Measurements from ENCODE around the gene SORCS1.
"Not testable (repeated sequence)": the region's sequence is repeated elsewhere in the genome, so short reads cannot be mapped to it uniquely, and the experiment has no call there.

Gene SORCS1

DNA sequence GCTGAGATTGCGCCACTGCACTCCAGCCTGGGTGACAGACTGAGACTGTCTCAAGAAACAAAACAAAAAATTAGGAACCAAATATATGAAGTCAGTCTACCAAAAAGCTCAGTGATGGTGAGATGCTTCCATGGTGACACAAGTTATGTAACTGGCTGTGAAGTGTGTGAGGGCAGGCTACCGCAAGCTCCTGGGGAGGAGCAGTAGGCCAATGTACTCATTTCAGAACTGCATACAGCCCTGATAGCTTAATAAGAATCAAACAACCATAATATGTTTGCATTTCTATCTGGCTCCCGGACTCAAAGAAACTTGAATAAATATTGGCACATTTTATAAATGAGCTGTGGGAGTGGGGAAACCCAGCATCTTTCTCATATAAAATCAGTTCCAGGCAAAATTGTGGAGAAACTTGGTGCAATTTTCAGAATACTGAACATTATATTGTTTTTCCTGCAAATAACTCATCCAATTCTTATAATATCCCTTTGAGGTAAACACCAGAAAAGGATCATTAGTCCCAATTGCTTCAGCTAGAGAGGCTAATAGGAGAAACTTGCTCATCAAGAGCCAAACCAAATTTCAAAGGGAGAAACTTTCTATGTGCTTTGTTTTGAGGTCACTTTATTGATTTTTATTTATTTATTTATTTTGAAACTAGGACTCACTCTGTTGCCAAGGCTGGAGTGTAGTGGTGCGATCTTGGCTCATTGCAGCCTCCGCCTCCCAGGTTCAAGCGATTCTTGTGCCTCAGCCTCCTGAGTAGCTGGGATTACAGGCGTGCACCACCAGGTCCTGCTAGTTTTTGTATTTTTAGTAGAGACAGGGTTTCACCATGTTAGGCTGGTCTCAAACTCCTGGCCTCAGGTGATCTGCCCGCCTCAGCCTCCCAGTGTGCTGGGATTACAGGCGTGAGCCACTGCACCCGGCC is 127.0 kb downstream of the SORCS1 start:
- no peak for DNase-seq

DNA sequence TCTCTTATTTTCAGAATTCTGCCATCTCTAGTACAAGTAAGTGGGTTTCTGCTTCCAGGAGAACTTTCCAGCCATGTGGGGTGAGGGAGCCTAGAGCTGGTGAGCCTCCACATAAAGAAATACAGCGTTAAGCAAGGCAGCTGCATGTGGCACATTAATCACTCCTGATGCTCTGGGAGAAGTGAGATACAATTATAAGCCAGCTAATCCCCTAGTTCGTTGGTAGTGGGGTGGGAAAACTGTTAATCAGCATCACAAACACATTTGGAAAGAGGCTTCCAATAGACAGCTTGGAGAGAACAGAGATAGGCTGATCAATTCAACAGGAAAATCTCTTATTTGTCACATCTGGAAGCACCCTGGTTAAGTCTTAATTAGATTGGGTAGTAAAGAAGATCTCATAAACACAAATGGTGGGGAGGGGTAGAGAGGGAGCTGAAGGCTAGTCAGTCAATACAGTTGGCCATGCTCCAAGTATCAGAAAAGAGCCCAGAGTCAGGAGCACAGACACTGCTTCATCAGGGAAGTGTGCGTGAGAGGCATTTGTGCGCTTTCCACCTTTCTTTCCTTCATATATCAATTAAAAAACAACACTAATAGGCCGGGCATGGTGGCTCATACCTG is 130.6 kb downstream of the SORCS1 start:
- DNase-seq = no peak

DNA sequence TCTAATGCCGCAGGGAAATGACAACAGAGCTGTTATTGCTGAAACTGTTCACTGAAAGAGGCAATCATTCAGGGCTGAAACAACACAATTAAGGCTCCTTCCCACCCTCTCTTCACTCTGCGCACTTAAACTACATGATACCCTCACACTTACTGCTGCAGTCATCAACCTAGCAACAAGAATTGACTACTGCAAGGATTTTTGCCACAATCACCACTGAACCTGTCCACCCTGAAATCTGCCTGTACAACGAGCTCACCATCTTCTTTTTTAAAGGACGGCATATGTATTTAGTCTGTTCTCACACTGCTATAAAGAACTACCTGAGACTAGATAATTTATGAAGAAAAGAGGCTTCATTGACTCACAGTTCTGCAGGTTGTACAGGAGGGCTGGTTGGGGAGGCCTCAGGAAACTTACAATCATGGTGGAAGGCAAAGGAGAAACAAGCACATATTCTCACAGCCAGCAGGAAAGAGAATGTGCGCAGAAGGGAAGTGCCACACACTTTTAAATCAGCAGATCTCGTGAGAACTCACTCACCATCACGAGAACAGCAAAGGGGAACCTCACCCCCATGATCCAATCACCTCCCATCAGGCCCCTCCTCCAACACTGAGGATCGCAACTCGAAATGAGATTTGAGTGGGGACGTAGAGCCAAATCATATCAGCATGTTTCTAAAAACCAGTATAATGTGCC is 131.7 kb downstream of the SORCS1 start:
- no peak for DNase-seq

DNA sequence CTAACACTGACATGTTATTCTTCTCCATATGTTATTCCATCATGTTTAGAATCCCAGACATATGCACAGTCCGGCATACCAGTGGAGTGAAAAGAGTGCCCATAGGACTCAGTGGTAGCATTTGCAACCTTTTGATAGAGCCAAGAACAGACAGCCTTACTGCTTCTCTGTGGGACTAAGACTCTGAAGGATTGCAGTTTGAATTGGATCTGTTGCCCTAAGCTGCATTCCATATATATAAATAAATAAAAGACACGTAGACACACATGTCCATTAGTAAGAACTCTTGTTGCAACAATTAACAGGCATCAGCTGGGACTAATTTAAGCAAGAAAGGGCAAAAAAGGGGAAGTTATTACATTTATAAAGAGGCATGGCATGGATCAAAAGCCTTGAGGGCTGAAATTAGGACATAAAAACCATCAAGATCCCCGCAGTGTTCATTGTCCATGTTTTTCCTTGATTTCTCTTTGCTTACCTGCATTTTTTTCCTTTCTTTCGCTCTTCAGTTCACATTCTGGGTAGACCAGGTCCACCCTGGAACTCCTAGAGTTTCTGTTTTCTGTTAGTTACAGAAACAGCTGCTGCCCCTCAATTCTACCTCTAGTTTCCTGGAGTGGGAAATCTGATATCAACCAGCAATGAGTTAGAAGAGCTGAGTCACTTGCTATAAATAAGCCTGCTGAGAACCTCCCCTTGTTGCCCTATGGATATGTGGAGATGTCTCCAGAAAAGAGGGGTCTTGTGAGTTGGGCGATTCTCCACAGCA is 132.4 kb downstream of the SORCS1 start:
- no peak for DNase-seq

DNA sequence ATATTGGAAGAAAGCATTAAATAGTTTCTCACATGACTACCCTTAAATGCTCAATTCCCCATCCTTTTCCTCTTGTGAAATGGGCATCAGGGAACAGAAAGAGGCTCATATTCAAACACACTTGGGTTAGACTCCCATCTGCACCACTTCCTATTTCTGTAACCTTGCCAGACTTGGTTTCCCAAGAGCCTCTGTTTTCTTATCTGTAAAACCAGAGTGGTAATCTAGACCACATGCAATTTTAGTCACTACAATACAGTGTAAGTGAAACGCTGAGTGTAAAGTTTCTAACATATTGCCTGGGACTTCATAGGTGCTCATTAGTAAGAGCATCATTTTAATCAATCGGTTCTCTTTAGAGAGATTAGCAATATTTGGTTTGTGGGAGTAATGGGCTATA is 136.3 kb downstream of the SORCS1 start:
- DNase-seq = no peak

DNA sequence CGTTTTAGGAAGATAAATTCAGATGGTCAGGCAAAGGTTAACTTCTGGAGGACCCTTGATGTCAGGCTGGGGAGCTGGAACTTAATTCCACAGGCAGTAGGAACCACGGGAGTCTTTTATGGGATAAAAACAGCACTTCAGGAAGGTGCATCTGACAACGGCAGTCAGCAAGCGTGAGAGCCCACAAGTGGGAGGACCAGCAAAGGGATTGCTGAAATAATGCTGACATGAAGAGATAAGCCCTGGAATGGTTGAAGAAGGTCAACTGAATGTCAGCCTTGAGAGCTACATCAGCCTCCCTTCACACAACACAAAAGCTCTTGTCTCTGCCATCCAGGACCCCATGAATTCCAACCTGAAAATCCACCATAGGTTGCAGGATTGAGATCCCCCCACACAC is 138.8 kb downstream of the SORCS1 start:
- DNase-seq = no peak

DNA sequence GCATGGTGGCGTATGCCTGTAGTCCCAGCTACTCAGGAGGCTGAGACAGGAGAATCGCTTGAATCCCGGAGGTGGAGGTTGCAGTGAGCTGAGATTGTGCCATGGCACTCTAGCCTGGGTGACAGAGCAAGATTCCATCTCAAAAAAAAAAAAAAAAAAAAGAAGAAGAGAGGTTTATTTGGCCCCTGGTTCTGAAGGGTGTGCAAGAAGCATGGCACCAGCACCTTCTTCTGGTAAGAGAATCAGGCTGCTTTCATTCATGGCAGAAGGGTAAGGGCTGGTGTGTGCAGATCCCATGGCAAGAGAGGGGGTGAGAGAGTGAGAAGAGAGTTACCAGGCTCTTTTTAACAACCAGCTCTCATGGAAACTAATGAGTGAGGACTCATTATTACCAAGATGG is 140.5 kb downstream of the SORCS1 start:
- DNase-seq = not testable (repeated sequence)

DNA sequence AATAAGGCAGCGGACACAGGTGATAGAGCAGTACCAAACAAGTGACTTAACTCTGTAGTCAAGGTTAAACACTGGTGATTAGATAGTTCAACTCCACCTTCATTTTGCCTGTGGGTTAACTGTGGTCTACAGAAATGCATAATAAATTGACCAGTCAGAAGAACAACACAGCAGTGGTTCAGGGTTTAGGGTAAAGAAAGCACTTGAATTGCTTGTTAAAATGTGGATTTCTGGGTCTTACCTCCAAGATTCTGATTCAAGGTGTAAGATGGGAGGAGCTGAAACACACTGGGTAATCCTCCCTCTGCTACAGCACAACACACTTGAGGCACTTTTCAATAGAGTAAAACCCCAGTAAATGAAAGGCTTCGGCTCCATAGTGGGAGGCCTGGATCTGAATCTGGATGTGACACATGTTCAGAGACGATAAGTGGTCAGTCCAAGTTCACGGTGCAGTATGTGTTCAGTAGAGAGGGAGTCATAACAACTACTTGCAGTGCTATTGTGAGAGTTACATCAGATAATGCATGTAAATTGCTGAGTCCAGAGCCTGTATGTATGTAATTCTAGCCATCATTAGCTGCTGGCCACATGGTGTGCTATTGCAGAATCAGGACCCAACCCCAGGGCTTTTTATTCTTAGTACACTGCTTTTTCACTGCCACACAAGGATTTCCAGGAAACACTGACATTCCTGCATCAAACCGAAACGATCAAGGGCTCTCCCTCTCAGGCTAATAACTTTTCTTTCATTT is 141.7 kb downstream of the SORCS1 start:
- DNase-seq = no peak

DNA sequence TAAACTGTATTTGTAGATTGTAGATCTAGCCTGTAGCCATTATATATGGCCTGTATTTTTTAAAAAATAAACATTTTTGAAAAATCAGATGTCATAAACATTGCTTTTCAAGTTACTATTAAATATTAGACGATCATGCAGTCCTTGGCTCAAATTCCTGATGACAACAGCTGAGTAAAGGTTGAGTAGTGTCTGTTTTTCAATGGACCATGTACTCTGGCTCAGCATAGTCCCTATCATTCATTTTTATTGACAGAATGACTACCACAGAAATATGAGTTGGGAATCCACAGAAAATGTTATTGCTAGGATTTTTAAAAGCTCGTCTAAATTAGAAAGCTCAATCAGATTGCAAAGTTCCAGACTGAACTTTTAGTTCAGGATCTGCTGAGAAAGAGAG is 145.4 kb downstream of the SORCS1 start:
- no peak for DNase-seq

DNA sequence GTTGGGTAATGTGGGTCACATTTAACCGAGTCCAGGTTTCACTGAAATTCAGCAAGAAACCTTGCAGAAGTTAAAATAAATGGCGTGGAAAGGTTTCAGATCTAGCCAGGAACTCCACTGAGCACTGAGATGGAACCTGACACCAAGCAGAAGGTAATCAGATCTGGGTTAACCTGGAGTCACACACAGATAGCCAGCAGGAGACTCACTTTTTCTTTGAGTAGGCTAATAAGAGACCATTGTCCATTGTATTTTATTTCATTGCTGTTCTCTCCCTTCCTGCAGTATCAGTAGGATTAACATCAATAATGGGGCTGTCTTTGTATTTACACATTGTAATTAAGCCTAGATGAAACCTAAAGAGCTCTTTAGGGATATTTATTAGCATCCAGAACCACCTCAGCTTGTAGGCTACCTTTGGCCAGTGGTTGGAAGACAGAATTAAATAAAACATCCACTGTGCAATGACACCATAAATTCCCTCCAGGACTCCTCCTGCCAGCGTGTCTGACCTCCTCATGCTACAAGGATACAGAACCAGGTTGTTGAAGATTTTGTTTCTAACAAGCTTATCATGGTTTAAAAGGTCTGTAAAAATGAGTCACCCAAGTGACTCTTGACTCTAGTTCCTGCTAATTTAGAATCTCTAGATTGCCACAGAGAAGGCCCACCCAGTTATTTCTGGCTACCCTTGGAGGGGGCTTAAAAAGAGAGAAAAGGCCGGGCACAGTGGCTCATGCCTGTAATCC is 151.1 kb downstream of the SORCS1 start:
- no peak for DNase-seq

DNA sequence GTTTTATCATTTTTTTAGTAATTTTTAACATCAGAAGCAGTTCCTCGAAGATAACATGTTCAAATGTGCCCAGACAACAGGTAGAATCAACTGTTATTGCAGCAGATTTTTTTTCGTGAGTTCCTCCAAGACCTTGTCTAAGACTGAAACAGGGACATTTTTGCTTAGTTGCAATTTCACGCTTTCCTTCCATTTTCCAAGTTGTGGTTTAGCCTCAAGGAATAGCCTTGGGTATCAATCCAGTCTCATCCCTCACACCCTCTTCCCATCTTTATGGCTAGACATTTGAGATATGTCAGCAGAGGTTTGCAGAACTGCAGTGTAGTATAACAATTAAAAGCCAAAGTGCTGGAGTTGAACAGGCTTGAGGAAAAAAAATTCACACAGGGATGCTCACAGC is 152.5 kb downstream of the SORCS1 start:
- DNase-seq = no peak

DNA sequence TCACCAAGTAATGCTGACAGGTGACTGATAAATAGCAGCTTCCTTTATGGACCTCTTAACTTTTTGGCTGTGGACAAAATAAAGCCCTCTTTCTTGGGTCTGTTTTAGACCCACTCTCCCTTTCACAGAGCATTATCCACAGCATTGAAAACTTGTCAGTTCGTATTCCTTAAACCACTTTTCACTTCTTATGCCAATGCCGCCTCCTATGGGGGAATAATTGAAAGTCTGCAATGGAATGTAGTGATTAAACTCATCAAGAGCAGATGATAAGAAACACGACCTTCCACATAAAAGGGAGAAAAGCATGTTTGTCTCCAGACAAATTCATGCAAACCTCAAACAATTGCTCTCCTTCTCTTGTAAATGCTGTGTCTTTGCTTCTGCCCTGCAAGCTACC is 153.4 kb downstream of the SORCS1 start:
- no peak for DNase-seq

DNA sequence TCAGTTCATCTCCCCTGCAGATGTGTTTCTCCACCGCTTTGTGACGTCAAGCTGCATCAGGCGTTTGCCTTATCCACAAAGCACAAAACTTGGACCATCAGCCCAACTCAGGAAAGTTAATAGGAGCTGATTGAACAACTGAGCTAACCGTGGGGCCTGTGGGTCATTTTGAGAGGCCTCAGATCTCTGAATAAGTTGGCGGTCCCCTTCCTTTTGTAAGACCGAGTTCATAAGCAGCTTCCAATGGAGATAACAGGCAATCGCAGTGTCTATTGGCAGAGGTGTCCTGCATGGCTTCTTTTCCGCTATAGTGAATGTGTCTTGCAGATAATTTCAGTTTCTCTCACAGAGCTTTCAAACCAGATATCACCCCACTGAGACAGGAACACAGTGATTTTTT is 154.0 kb downstream of the SORCS1 start:
- peak; percentile 1 for DNase-seq

DNA sequence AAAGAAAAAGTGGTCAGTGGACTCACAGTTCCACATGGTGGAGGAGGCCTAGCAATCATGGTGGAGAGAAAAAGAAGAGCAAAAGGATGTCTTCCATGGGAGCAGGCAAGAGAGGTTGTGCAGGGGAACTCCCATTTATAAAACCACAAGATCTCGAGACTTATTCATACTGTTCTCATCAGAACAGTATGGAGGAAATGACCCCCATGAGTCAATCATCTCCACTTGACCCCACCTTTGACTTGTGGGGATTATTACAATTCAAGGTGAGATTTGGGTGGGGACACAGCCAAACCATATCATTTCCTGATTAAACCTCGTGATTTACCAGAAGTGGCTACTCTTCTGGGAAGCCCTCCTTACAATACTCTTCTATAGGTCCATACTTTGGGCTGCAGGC is 160.1 kb downstream of the SORCS1 start:
- DNase-seq = no peak

DNA sequence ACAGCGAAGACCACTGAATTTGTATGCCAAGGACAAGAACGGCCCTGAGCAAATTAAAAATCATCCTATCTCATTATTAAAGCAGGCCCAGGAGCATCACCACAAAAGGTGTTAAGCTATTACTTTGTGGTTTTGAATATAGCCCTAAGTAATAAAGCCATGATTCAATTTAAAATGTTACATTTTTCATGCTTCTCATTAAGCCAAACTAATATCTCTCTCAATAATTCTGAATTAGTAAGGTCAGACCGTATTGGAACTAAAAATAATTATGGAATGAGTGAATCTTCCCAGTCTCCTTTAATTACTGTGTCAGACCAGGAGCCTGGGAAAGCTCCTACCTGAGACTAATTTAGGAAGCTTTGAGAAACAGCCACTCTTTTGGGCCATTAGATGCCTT is 162.4 kb downstream of the SORCS1 start:
- DNase-seq = no peak

DNA sequence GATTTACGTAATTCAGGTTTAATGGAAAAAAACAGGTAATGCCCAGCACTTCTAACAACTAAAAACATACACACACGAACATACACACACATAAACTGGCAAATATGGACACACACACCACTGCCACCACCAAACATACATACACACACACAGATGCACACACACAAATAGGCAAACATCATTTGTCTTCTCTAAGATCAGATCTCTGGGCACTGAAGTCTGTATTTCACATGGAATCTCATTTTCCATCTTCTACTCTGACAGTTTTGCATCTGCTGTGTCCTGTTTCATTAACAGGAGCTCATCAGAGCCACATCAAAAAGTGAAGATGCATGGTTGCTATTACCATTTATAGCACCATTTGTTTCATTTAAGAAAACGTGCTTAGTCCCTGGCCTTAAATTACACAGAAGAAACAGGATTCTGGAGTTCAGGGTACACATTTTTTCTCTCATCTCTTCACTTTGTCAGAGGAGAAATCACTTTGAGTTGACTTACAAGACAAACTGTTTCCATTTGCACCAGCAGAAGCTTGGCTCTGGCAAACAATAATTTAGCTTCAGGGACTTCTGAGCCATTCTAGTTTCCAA is 165.3 kb downstream of the SORCS1 start:
- DNase-seq = no peak

DNA sequence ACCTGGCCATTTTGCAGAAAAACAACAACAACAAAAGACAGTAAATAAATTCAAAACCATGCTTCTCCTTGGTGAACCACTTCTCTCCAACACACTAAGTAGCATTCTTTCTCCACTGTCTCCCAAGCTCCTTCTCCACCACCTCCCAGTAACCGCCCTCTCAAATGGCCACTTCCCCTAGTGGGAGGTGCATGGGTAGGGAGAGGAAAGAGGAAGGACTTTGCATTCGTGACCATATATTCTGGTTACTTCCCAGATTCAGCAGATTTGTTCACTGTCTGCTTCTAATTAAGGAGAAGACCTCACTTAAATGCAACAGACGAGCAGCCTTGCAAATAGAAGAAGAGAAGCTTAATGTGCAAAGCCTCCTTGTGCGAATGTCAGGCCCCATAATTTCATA is 166.8 kb downstream of the SORCS1 start:
- no peak for DNase-seq

DNA sequence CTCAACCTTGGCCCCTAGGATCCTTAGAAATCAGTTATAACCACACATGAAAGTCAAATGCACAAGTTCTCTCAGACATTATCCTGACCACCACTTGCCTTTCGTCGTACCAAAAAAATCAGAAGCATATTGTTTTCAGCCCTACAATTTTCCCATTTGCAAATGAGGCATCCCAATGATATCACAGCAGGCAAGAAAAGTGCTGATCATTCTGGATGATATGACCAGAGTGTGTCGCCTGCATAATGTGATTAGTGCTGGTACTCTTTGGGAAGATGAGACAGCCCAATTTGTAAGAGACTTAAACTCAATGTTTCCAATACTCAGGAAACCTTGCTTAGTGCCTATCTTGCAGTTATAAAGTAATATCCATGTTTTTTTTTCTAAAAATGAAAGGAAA is 168.0 kb downstream of the SORCS1 start:
- no peak for DNase-seq

DNA sequence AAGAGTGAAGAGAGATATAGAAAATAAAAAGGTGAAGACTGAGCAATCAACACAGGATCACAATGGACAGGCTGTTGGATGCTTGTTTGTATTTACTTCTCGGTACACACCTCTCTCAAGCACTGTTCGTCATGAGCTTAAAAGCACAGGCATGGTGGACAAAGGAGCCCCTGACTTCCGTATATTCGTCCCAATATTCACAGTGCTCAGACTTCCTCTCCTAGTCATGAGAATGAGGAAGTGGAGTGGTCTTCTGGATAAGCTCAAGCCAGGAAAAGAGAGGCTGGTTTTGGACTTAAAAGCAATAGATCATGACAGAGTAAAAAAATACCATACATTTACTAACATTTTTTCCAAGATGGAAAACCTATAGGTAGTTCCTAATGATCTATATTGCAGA is 172.5 kb downstream of the SORCS1 start:
- DNase-seq = no peak

DNA sequence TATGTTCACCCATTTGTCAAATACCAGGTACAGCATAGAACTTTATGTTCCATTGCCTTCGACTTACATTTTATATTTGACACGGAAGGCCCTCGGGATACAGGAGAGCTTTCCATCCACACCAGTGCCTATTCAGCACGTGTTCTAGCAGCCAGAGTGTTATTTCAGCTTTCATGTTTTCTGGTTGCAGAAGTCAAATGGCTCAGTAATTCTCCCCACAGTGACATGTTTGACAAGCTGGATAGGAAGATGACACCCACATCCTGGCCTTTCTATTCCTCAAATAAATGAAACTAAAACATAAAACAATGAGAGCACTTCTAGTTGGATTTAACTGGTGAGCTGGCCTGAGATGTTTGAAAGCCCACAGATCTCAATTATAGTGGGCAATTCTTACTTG is 173.4 kb downstream of the SORCS1 start:
- DNase-seq = no peak

DNA sequence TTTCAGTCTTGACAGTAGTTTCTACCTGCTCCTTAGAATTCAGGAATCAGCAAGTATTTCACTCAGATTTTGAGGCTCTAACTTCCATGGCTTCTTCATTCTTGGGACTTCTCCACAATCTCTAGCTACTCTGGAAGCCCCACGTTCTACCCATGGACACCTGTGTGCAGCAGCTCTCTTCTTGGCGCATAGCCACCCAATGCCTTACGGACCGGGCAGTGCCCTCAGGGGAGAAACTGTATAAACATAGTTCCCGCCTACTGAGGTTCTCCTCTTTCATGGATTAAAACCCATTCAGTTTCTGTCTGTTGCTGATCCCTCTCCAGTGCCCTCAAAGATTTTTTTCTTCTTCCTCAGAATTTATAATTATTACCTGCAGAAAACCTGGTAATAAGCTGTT is 177.1 kb downstream of the SORCS1 start:
- no peak for DNase-seq

All from stimulated activated CD4-positive, alpha-beta T cell treated with anti-CD3 and anti-CD28 coated beads, Interleukin-15, amount 100 ng/mL, for 24 hours (primary cell).